Gastroesophageal sphincter (tissue), 4 donors: ENCODE results near the gene WDR53. TPM values are rescaled to one million over a fixed set of nuclear protein-coding genes. Genes with fewer than 3 reads are reported as not detected.

ENCODE experiments used
- ATAC-seq: fragments of 150-250 bp; one replicate; pipeline ENCODE4 v1.9.1; 2016; ENCODE audit warnings: mild to moderate bottlenecking, moderate library complexity
- H3K27ac ChIP-seq, 4 donors: fragments of 200-600 bp; sonication (generic) in 3 of 4; 1 replicate in 3 of 4; 2 replicates in 1 of 4; pipeline ENCODE4 v1.5.1; 2016 to 2019
- H3K27me3 ChIP-seq: fragments of 200-600 bp; sonication (generic); one replicate; pipeline ENCODE4 v1.5.1; 2019
- H3K36me3 ChIP-seq, 2 donors: fragments of 200-600 bp; sonication (generic); one replicate each; pipeline ENCODE4 v1.5.1; 2019; ENCODE audit warnings: control low read depth in 1 of 2
- H3K4me1 ChIP-seq, 3 donors: fragments of 200-600 bp; sonication (generic); 1 replicate in 2 of 3; 2 replicates in 1 of 3; pipeline ENCODE4 v1.5.1; 2016 to 2019; ENCODE audit warnings: control low read depth in 2 of 3
- H3K4me3 ChIP-seq, 2 donors: fragments of 200-600 bp; sonication (generic); one replicate each; pipeline ENCODE4 v1.5.1; 2019; ENCODE audit warnings: mild to moderate bottlenecking in 1 of 2, moderate library complexity in 1 of 2
- H3K9me3 ChIP-seq, 3 donors: fragments of 200-600 bp; sonication (generic); one replicate each; pipeline ENCODE4 v1.5.1; 2017 to 2019; ENCODE audit warnings: control low read depth in 2 of 3
- EP300 ChIP-seq: sonication (generic); formaldehyde crosslinking; IDR thresholded peaks from one replicate; pipeline ENCODE4 v1.6.1; 2017; ENCODE audit warnings: antibody characterized with exemption, mild to moderate bottlenecking
- POLR2A ChIP-seq, 2 donors: fragments of 450-650 bp; IDR thresholded peaks; one replicate each; pipeline ENCODE4 v1.6.1; 2017; ENCODE audit warnings: antibody characterized with exemption in 2 of 2, mild to moderate bottlenecking in 2 of 2, moderate library complexity in 1 of 2
- POLR2AphosphoS5 ChIP-seq: sonication (generic); formaldehyde crosslinking; IDR thresholded peaks from one replicate; pipeline ENCODE4 v1.6.1; 2017; ENCODE audit warnings: antibody characterized with exemption
- WGBS, 2 donors: methylation state at CpG; one replicate each; pipeline ENCODE4 v1.1.5; 2018; ENCODE audit warnings: low coverage in 1 of 2; 5-methylcytosine and 5-hydroxymethylcytosine counted together
- small RNA-seq, 4 donors: library from RNA; depleted of rRNA; stranded (forward); fragments of <200 nt; gene quantifications; one replicate each; pipeline ENCODE3, GENCODE V24; 2016
- total RNA-seq, 4 donors: library from RNA; depleted of rRNA; stranded (reverse); fragments of >200 nt; gene quantifications; one replicate each; pipeline ENCODE4 v1.1.0, GENCODE V29; 2016
- TF ChIP-seq, protein P1 (sequence below), 4 experiments: fragments of 200-600 bp in 2 of 4; fragments of 450-650 bp in 2 of 4; sonication (generic) in 1 of 4; IDR thresholded peaks; one replicate each; pipeline ENCODE4 v1.5.1; 2017 to 2019; ENCODE audit warnings: antibody characterized with exemption in 4 of 4, mild to moderate bottlenecking in 2 of 4, moderate library complexity in 2 of 4

The WDR53 gene
- total RNA-seq, 4 donors from 2014 or later, result 3.3 to 8.1 (median 6.8) TPM

DNA sequence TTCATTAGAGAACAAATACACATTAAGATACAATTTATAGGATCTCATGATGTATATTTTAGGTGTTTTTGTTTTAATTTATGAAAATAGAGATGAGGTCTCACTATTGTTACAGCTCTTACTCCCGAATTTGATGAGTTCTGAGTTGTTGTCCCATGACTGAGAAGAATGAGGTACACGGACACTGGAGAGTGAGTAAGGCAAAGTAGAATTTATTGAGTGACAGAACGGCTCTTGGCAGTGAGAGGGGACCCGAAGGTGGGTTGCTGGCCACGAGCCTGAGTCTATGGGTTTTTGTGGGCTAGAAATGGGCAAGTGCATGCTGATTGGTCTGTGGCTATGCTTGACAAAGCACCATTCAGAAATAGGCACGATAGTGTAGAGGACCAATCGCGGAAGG is 61.7 kb downstream of the WDR53 start:
- no peaks in the 10 kb centered on the region for H3K36me3 ChIP-seq
- ATAC-seq, result no peak
- TF ChIP-seq POLR2AphosphoS5 (no peak), EP300 (no peak), POLR2A (IDR thresholded peaks at IDR 0.05) (no peak)
- TF ChIP-seq, protein P1, sequence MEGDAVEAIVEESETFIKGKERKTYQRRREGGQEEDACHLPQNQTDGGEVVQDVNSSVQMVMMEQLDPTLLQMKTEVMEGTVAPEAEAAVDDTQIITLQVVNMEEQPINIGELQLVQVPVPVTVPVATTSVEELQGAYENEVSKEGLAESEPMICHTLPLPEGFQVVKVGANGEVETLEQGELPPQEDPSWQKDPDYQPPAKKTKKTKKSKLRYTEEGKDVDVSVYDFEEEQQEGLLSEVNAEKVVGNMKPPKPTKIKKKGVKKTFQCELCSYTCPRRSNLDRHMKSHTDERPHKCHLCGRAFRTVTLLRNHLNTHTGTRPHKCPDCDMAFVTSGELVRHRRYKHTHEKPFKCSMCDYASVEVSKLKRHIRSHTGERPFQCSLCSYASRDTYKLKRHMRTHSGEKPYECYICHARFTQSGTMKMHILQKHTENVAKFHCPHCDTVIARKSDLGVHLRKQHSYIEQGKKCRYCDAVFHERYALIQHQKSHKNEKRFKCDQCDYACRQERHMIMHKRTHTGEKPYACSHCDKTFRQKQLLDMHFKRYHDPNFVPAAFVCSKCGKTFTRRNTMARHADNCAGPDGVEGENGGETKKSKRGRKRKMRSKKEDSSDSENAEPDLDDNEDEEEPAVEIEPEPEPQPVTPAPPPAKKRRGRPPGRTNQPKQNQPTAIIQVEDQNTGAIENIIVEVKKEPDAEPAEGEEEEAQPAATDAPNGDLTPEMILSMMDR (IDR thresholded peaks at IDR 0.05), result no peak
- no peaks in the 10 kb centered on the region for H3K27me3 ChIP-seq
- WGBS, 2 donors, result 87 to 89% methylated on average over 8 of the region's 8 CpGs
- no peaks in the 10 kb centered on the region for H3K9me3 ChIP-seq
- peaks cover 0 to 7% (median 3%) of the 10 kb centered on the region in 3 donors for H3K4me1 ChIP-seq
- H3K4me3 ChIP-seq, result no peak overlapping the region
- H3K27ac ChIP-seq, result no peak overlapping the region

DNA sequence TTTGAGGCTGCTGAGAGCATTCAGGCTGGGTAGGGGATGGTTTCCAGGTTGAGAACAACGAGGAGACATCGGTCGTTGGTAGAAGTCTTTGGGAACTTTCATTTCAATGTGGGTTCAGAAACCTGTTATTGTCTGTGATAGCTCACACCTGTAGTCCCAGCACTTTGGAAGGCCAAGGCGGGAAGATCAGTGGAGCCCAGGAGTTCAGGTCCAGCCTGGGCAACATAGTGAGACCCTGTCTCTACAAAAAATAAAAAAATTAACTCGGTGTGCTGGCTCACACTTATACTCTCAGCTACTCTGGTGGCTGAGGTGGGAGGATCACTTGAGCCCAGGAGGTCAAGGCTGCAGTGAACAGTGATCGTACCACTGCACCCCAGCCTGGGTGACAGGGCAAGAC is 63.8 kb downstream of the WDR53 start:
- Histone ChIP-seq H3K9me3 (no peaks in the 10 kb centered on the region), H3K36me3 (no peaks in the 10 kb centered on the region), H3K4me1 (peaks cover 0 to 27% (median 10%) of the 10 kb centered on the region in 3 donors), H3K27me3 (no peaks in the 10 kb centered on the region), H3K27ac (peak overlapping the region in 3 of 4 donors; percentile 95 to 99 (median 96)), H3K4me3 (no peak overlapping the region)
- TF ChIP-seq POLR2AphosphoS5 (no peak), EP300 (no peak), POLR2A (IDR thresholded peaks at IDR 0.05) (no peak)
- TF ChIP-seq, protein P1 (IDR thresholded peaks at IDR 0.05), result no peak
- WGBS, 2 donors, result 87 to 94% methylated on average over 4 to 6 of the region's 6 CpGs
- ATAC-seq, result no peak

Small RNA genes lying within 50 kb of the gene (small RNA-seq; reads per million reads assigned to genes)
- gene RPS29P3, result 0 reads per million in 4 donors

Other genes with a start within 250 kb of the WDR53 start
- 1 to 10 TPM in 1 of 4 donors, under 1 TPM in 1, not detected in 2; 0.35 to 2.6 TPM for gene TM4SF19, start 230.2 kb downstream of the WDR53 start, total RNA-seq
- gene UBXN7, start 136.1 kb downstream of the WDR53 start, total RNA-seq, result 10 to 100 TPM; 17.1 to 24.1 (median 22.0) TPM
- 10 to 100 TPM; 19.4 to 26.0 (median 23.7) TPM for gene RNF168, start 64.8 kb downstream of the WDR53 start, total RNA-seq
- not detected for gene SMCO1, start 53.2 kb downstream of the WDR53 start, total RNA-seq
- 10 to 100 TPM in 3 of 4 donors, 1 to 10 TPM in 1; 9.8 to 16.6 (median 13.4) TPM for gene FBXO45, start 106 bp upstream of the WDR53 start, total RNA-seq
- gene NRROS, start 71.1 kb upstream of the WDR53 start, total RNA-seq, result 10 to 100 TPM in 1 of 4 donors, 1 to 10 TPM in 3; 6.6 to 14.2 (median 8.4) TPM
- gene CEP19, start 143.7 kb upstream of the WDR53 start, total RNA-seq, result 1 to 10 TPM; 1.1 to 4.9 (median 2.9) TPM
- gene PIGX, start 143.8 kb upstream of the WDR53 start, total RNA-seq, result 10 to 100 TPM; 23.8 to 35.6 (median 30.4) TPM
- 10 to 100 TPM; 46.5 to 69.5 (median 61.8) TPM for gene PAK2, start 171.3 kb upstream of the WDR53 start, total RNA-seq